Measurements from ENCODE around the gene NAGLU. TPM values are rescaled to one million over a fixed set of nuclear protein-coding genes. Genes with fewer than 3 reads are reported as not detected.

The NAGLU gene
- total and polyA plus RNA-seq, 2 of the 13 experiments (the other 11 are each of a cell fraction or from before 2014, with no cell fraction given): 28.2 to 40.1 TPM

GRCh38 chr17:42530952-42531454, 5.0 kb upstream of the NAGLU start (continued):
- TF ChIP-seq ZBTB34 (CRISPR knock-in tag; IDR thresholded peaks at IDR 0.05) (0 out of 2 replicates have a peak, but pooled peaks have one; percentile 39), ZKSCAN1 (IDR thresholded peaks at IDR 0.05; ENCODE audit: low read length) (peak; percentile 4; the same call in 1 of the 2 replicates), ZNF343 (CRISPR knock-in tag; IDR thresholded peaks at IDR 0.05) (peak; percentile 25; the same call in 1 of the 2 replicates), ELF3 (CRISPR knock-in tag; IDR thresholded peaks at IDR 0.05) (peak; percentile 85), ZNF800 (CRISPR knock-in tag; IDR thresholded peaks at IDR 0.05) (peak; percentile 13), CENPT (CRISPR knock-in tag; IDR thresholded peaks at IDR 0.05; ENCODE audit: low read depth) (0 out of 2 replicates have a peak, but pooled peaks have one; percentile 69), HNRNPLL (IDR thresholded peaks at IDR 0.05; ENCODE audit: low read depth, low read length, poor library complexity, severe bottlenecking) (no peak), LBX2 (CRISPR knock-in tag; IDR thresholded peaks at IDR 0.05; ENCODE audit: borderline replicate concordance) (no peak), ZNF331 (CRISPR knock-in tag; IDR thresholded peaks at IDR 0.05) (peak; percentile 92), SKIL (CRISPR knock-in tag; IDR thresholded peaks at IDR 0.05; ENCODE audit: borderline replicate concordance) (peak; percentile 96), ZNF512 (CRISPR knock-in tag; IDR thresholded peaks at IDR 0.05) (no peak), KLF6 (CRISPR knock-in tag; IDR thresholded peaks at IDR 0.05) (no peak; the same call in 1 of the 2 replicates), GFI1 (CRISPR knock-in tag; IDR thresholded peaks at IDR 0.05; ENCODE audit: borderline replicate concordance) (peak; percentile 65), ESRRA (CRISPR knock-in tag; IDR thresholded peaks at IDR 0.05; ENCODE audit: low read depth) (peak; percentile 87), NFAT5 (CRISPR knock-in tag; IDR thresholded peaks at IDR 0.05) (no peak)

All from HepG2 (cell line).